HEK293T (cell line): ENCODE results near the gene MYO5B.

ENCODE experiments used
- BHLHE40 ChIP-seq: fragments of 450-650 bp; IDR thresholded peaks from 2 replicates; pipeline ENCODE4 v1.6.1; 2016; ENCODE audit warnings: mild to moderate bottlenecking, moderate library complexity, borderline replicate concordance
- FOXK2 ChIP-seq: fragments of 450-650 bp; IDR thresholded peaks from 2 replicates; pipeline ENCODE4 v1.6.1; 2016; ENCODE audit warnings: mild to moderate bottlenecking
- HDGF ChIP-seq: fragments of 450-650 bp; IDR thresholded peaks from 2 replicates; pipeline ENCODE4 v1.6.1; 2017; ENCODE audit warnings: antibody characterized with exemption, borderline replicate concordance
- LEF1 ChIP-seq: fragments of 450-650 bp; IDR thresholded peaks from 2 replicates; pipeline ENCODE4 v1.6.1; 2017; ENCODE audit warnings: mild to moderate bottlenecking, borderline replicate concordance

GRCh38 chr18:50196261-50196660 lies 1.3 kb upstream of the MYO5B start:
- TF ChIP-seq BHLHE40 (no peak), HDGF (no peak), FOXK2 (no peak), LEF1 (no peak)
